Tibial nerve (tissue), 4 donors: ENCODE measurements around the gene MED12L. TPM values are rescaled to one million over a fixed set of nuclear protein-coding genes. Genes with fewer than 3 reads are reported as not detected.
"Not testable (repeated sequence)": the region's sequence is repeated elsewhere in the genome, so short reads cannot be mapped to it uniquely, and the experiment has no call there.

ENCODE experiments used
- DNase-seq, 2 donors: peaks; one replicate each; pipeline ENCODE4 v3.0.0-alpha.2; 2019; ENCODE audit warnings: low spot score in 2 of 2
- H3K27ac ChIP-seq, 4 donors: fragments of 200-600 bp; sonication (generic) in 3 of 4; one replicate each; pipeline ENCODE4 v1.5.1; 2017 to 2019; ENCODE audit warnings: mild to moderate bottlenecking in 1 of 4
- H3K27me3 ChIP-seq, 2 donors: fragments of 200-600 bp; sonication (generic) in 1 of 2; one replicate each; pipeline versions ENCODE4 v1.5.1 to v1.6.0; 2017 to 2019
- H3K36me3 ChIP-seq, 3 donors: fragments of 200-600 bp; sonication (generic); one replicate each; pipeline ENCODE4 v1.5.1; 2018 to 2019
- H3K4me1 ChIP-seq, 4 donors: fragments of 200-600 bp; sonication (generic) in 3 of 4; one replicate each; pipeline ENCODE4 v1.5.1; 2017 to 2019
- H3K4me3 ChIP-seq, 4 donors: fragments of 200-600 bp; sonication (generic) in 3 of 4; one replicate each; pipeline ENCODE4 v1.5.1; 2017 to 2019; ENCODE audit warnings: mild to moderate bottlenecking in 1 of 4, moderate library complexity in 1 of 4
- H3K9me3 ChIP-seq, 4 donors: fragments of 200-600 bp; sonication (generic) in 3 of 4; one replicate each; pipeline ENCODE4 v1.5.1; 2017 to 2019
- CTCF ChIP-seq, 5 experiments: fragments of 200-600 bp in 3 of 5; fragments of 450-650 bp in 2 of 5; sonication (generic) in 3 of 5; IDR thresholded peaks; one replicate each; pipeline ENCODE4 v1.5.1; 2016 to 2019; ENCODE audit warnings: antibody characterized with exemption in 5 of 5, mild to moderate bottlenecking in 3 of 5, moderate library complexity in 2 of 5
- EP300 ChIP-seq, 2 donors: sonication (generic); formaldehyde crosslinking; IDR thresholded peaks; one replicate each; pipeline ENCODE4 v1.6.1; 2017; ENCODE audit warnings: antibody characterized with exemption in 2 of 2, mild to moderate bottlenecking in 1 of 2
- POLR2A ChIP-seq, 2 donors: fragments of 450-650 bp; IDR thresholded peaks; one replicate each; pipeline ENCODE4 v1.6.1; 2017; ENCODE audit warnings: antibody characterized with exemption in 2 of 2, mild to moderate bottlenecking in 2 of 2, moderate library complexity in 2 of 2
- WGBS, 2 donors: methylation state at CpG; one replicate each; pipeline ENCODE4 v1.1.5; 2018; 5-methylcytosine and 5-hydroxymethylcytosine counted together
- total RNA-seq, 4 donors: library from RNA; depleted of rRNA; stranded (reverse); fragments of >200 nt; gene quantifications; one replicate each; pipeline ENCODE4 v1.1.0, GENCODE V29; 2016

Gene MED12L
- total RNA-seq, 4 donors from 2014 or later = 1.2 to 5.9 (median 2.4) TPM

- TF ChIP-seq CTCF (IDR thresholded peaks at IDR 0.05) = no peak
- no peak for TF ChIP-seq EP300 (IDR thresholded peaks at IDR 0.05)
- TF ChIP-seq POLR2A (IDR thresholded peaks at IDR 0.05) = no peak
- Histone ChIP-seq H3K27me3 (no peaks in the 10 kb centered on the region), H3K27ac (no peak overlapping the region), H3K4me1 (no peaks in the 10 kb centered on the region), H3K36me3 (no peaks in the 10 kb centered on the region), H3K9me3 (no peaks in the 10 kb centered on the region), H3K4me3 (no peak overlapping the region)
- no peak for DNase-seq
- WGBS, 2 donors = 38 to 41% methylated on average over 1 of the region's 1 CpG
These were observed 11.2 kb upstream of the MED12L start for GRCh38 chr3:151074256-151074655.

GRCh38 chr3:151075869-151076562 lies 9.4 kb upstream of the MED12L start:
- no peak overlapping the region for H3K4me3 ChIP-seq
- no peak overlapping the region for H3K27ac ChIP-seq
- no peak for DNase-seq
- no peaks in the 10 kb centered on the region for H3K9me3 ChIP-seq
- no peak for TF ChIP-seq EP300 (IDR thresholded peaks at IDR 0.05)
- no peak for TF ChIP-seq CTCF (IDR thresholded peaks at IDR 0.05)
- TF ChIP-seq POLR2A (IDR thresholded peaks at IDR 0.05) = no peak
- no peaks in the 10 kb centered on the region for H3K27me3 ChIP-seq
- 74% methylated on average over 3 of the region's 3 CpGs for WGBS, 2 donors
- H3K36me3 ChIP-seq = no peaks in the 10 kb centered on the region
- H3K4me1 ChIP-seq = no peaks in the 10 kb centered on the region

GRCh38 chr3:151076626-151077025 lies 8.8 kb upstream of the MED12L start:
- 93 to 96% methylated on average over 4 of the region's 4 CpGs for WGBS, 2 donors
- no peak for DNase-seq
- Histone ChIP-seq H3K4me1 (no peaks in the 10 kb centered on the region), H3K9me3 (no peaks in the 10 kb centered on the region), H3K36me3 (no peaks in the 10 kb centered on the region), H3K27ac (no peak overlapping the region), H3K4me3 (no peak overlapping the region), H3K27me3 (no peaks in the 10 kb centered on the region)
- TF ChIP-seq EP300 (IDR thresholded peaks at IDR 0.05) = no peak
- TF ChIP-seq CTCF (IDR thresholded peaks at IDR 0.05) = no peak
- TF ChIP-seq POLR2A (IDR thresholded peaks at IDR 0.05) = no peak

GRCh38 chr3:151081082-151081481 lies 4.4 kb upstream of the MED12L start:
- Histone ChIP-seq H3K4me1 (peaks cover 0 to 14% (median 5%) of the 10 kb centered on the region in 4 donors), H3K27me3 (peaks cover 0 to 25% of the 10 kb centered on the region in 2 donors)
- H3K9me3 ChIP-seq, H3K4me3 ChIP-seq, DNase-seq, H3K27ac ChIP-seq, H3K36me3 ChIP-seq: not testable (repeated sequence)
- WGBS, 2 donors = 89 to 94% methylated on average over 1 of the region's 1 CpG

- Histone ChIP-seq H3K36me3 (no peaks in the 10 kb centered on the region), H3K4me3 (no peak overlapping the region), H3K27me3 (peaks cover 0 to 25% of the 10 kb centered on the region in 2 donors), H3K9me3 (no peaks in the 10 kb centered on the region), H3K4me1 (peaks cover 0 to 33% (median 10%) of the 10 kb centered on the region in 4 donors), H3K27ac (no peak overlapping the region)
- DNase-seq = no peak
- WGBS, 2 donors = 48 to 52% methylated on average over 5 of the region's 5 CpGs
- TF ChIP-seq POLR2A (IDR thresholded peaks at IDR 0.05) (no peak), CTCF (IDR thresholded peaks at IDR 0.05) (no peak), EP300 (IDR thresholded peaks at IDR 0.05) (no peak)
These were observed 2.3 kb upstream of the MED12L start for GRCh38 chr3:151082880-151083838.
